Heart left ventricle (tissue), 16 donors: ENCODE results near the gene DENND1B. TPM values are rescaled to one million over a fixed set of nuclear protein-coding genes. Genes with fewer than 3 reads are reported as not detected.
"Not testable (repeated sequence)": the region's sequence is repeated elsewhere in the genome, so short reads cannot be mapped to it uniquely, and the experiment has no call there.

ENCODE experiments used
- ATAC-seq, 4 donors: fragments of 200-7000 bp; cut with Tn5 transposase; one replicate each; pipeline ENCODE4 v1.9.1; 2020 to 2022; ENCODE audit warnings: moderate library complexity in 4 of 4, mild to moderate bottlenecking in 3 of 4, moderate number of reproducible peaks in 1 of 4
- DNase-seq, 5 donors: peaks; one replicate each; pipeline ENCODE4 v3.0.0-alpha.2; 2020
- H3K27ac ChIP-seq, 12 donors: fragments of 200-600 bp; sonication (generic) in 4 of 12; one replicate each; pipeline versions ENCODE4 v1.5.0 to v1.8.0; 2016 to 2022; ENCODE audit warnings: mild to moderate bottlenecking in 2 of 12
- H3K27me3 ChIP-seq, 9 donors: fragments of 200-600 bp; sonication (generic) in 2 of 9; one replicate each; pipeline versions ENCODE4 v1.5.1 to v1.8.0; 2016 to 2022; ENCODE audit warnings: mild to moderate bottlenecking in 3 of 9
- H3K36me3 ChIP-seq, 9 donors: fragments of 200-600 bp; sonication (generic) in 2 of 9; one replicate each; pipeline versions ENCODE4 v1.5.0 to v1.8.0; 2018 to 2022; ENCODE audit warnings: mild to moderate bottlenecking in 2 of 9
- H3K4me1 ChIP-seq, 12 donors: fragments of 200-600 bp; sonication (generic) in 4 of 12; one replicate each; pipeline versions ENCODE4 v1.5.0 to v1.8.0; 2016 to 2022; ENCODE audit warnings: mild to moderate bottlenecking in 3 of 12
- H3K4me3 ChIP-seq, 12 donors: fragments of 200-600 bp; sonication (generic) in 4 of 12; one replicate each; pipeline versions ENCODE4 v1.5.0 to v1.8.0; 2017 to 2022; ENCODE audit warnings: mild to moderate bottlenecking in 9 of 12, moderate library complexity in 4 of 12
- H3K9me3 ChIP-seq, 12 donors: fragments of 200-600 bp; sonication (generic) in 4 of 12; one replicate each; pipeline versions ENCODE4 v1.5.0 to v1.8.0; 2016 to 2022; ENCODE audit warnings: mild to moderate bottlenecking in 1 of 12
- POLR2A ChIP-seq, 2 donors: fragments of 450-650 bp; IDR thresholded peaks; one replicate each; pipeline ENCODE4 v1.6.1; 2017; ENCODE audit warnings: antibody characterized with exemption in 2 of 2, mild to moderate bottlenecking in 2 of 2, moderate library complexity in 2 of 2
- WGBS, 4 donors: extraction: QIAGEN DNeasy Blood & Tissue Kit in 2 of 4; methylation state at CpG; one replicate each; pipeline versions ENCODE4 v1.1.5 to v1.1.7; 2013 to 2018; 5-methylcytosine and 5-hydroxymethylcytosine counted together
- intact Hi-C, 10 donors: fragments of 100-400 bp; cut with DNase I; formaldehyde crosslinking; loops; one replicate each; pipeline versions ENCODE4 v1.11.1 to v1.14.2; 2022
- polyA plus RNA-seq, 2 donors: library from polyadenylated mRNA; stranded (reverse); fragments of 200-250 nt; gene quantifications; one replicate each; pipeline ENCODE4 v1.2.3, GENCODE V29; 2013
- total RNA-seq, 9 donors: library from RNA; depleted of rRNA in 2 of 9; stranded (reverse); fragments of >200 nt in 2 of 9; fragmentation: NEBNext Ultra II Directional in 3 of 9; extraction: Animal tissue kit (Norgen Biotek cat#: 25700) in 3 of 9; gene quantifications; one replicate each; pipeline versions ENCODE4 v1.1.0 to v1.2.4, GENCODE V29; 2016 to 2023
- TF ChIP-seq, protein P1 (sequence below), 12 donors: fragments of 200-600 bp; sonication (generic) in 4 of 12; IDR thresholded peaks; one replicate each; pipeline versions ENCODE4 v1.5.0 to v1.8.0; 2018 to 2022; ENCODE audit warnings: antibody characterized with exemption in 12 of 12, mild to moderate bottlenecking in 5 of 12
- donor health status: ischemic (EF 13 %, LVEDD 7.1; RV severe dilation, severe dysfunction).
- donor health status: healthy with polysubstance abuse.
- donor health status: DM: no; HTN: yes; CAD: no.
- donor health status: DM: no; HTN: no; CAD: no.
- donor health status: ischemic (EF 25% LVEDD 6.9; RV normal size, moderate dysfunction).
- donor health status: ischemic (EF 25% LVEDD 5.7; RV mildly dilated, moderate dysfunction).
- donor health status: healthy.
- donor health status: DM: yes; HTN: yes; CAD: no.
- donor health status: ischemic (EF 35%, LVEDD 5.7; RV mildly dilated, moderate dysfunction).
- donor health status: nonischemic (EF 11% LVEDD 7.7; RV severe dilation, severe dysfunction).
- donor health status: DM: yes; HTN: yes; CAD: no.
- donor health status: PGD.
- donor health status: ischemic (EF 29% LVEDD 5.4; RV normal size, mild dysfunction).
- donor health status: nonischemic (EF 23%, LVEDD 6.1; RV moderate dilation, normal function).

Gene DENND1B
- total and polyA plus RNA-seq, 11 donors = 4.0 to 31.4 (median 21.0) TPM

DNA sequence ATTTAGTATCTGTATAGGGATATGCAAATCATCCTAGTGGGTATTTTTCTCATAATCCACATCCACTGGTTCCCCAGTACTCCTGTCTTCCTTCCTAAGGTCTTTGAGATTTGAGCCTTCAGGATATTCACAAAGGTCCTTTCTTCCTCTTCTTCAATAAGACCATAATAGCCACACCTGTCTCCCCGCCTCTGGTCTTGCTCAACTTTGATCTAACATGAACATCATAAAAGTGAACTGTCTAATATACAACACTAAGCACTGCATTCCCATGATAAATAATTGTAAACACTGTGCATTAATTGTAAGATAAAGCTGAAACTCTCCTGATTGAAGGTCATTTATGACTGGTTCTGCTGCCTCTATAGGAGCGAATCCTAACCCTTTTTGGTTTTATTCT is 184.6 kb downstream of the DENND1B start:
- WGBS, 4 donors = 96 to 99% (median 97%) methylated on average over 2 of the region's 2 CpGs
- ATAC-seq (no peak), DNase-seq (no peak)
- no peaks in the 10 kb centered on the region for H3K27me3 ChIP-seq
- no peak for TF ChIP-seq POLR2A (IDR thresholded peaks at IDR 0.05)
- TF ChIP-seq, protein P1, sequence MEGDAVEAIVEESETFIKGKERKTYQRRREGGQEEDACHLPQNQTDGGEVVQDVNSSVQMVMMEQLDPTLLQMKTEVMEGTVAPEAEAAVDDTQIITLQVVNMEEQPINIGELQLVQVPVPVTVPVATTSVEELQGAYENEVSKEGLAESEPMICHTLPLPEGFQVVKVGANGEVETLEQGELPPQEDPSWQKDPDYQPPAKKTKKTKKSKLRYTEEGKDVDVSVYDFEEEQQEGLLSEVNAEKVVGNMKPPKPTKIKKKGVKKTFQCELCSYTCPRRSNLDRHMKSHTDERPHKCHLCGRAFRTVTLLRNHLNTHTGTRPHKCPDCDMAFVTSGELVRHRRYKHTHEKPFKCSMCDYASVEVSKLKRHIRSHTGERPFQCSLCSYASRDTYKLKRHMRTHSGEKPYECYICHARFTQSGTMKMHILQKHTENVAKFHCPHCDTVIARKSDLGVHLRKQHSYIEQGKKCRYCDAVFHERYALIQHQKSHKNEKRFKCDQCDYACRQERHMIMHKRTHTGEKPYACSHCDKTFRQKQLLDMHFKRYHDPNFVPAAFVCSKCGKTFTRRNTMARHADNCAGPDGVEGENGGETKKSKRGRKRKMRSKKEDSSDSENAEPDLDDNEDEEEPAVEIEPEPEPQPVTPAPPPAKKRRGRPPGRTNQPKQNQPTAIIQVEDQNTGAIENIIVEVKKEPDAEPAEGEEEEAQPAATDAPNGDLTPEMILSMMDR (IDR thresholded peaks at IDR 0.05) = no peak
- intact Hi-C loops = no loop called here
- H3K4me1 ChIP-seq = no peaks in the 10 kb centered on the region
- H3K9me3 ChIP-seq = no peaks in the 10 kb centered on the region
- H3K36me3 ChIP-seq = peaks cover 0 to 16% (median 0%) of the 10 kb centered on the region in 9 donors
- no peak overlapping the region for H3K4me3 ChIP-seq
- no peak overlapping the region for H3K27ac ChIP-seq

DNA sequence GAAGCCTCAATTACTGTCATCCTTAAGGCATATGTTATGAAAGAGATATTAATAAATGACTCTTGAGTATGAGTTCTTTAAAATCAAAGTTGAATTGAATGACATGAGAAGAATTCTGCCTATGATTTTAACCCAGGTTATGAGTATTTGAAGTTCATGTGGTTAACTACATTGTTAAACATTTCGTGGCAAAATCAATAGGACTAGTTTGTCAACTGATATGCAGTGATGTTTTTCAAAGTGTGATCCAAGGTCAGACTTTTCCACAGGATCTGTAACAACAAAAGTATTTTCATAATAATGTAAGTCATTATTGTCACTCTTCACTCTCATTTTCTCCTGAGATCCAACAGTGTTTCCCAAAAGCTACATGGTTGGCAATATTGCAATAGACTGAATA is 189.5 kb downstream of the DENND1B start:
- 85 to 94% (median 90%) methylated on average over 1 of the region's 1 CpG for WGBS, 4 donors
- Histone ChIP-seq H3K27me3 (no peaks in the 10 kb centered on the region), H3K36me3 (peaks cover 0 to 28% (median 8%) of the 10 kb centered on the region in 9 donors), H3K9me3 (no peaks in the 10 kb centered on the region), H3K4me3 (no peak overlapping the region), H3K4me1 (no peaks in the 10 kb centered on the region), H3K27ac (no peak overlapping the region)
- ATAC-seq (no peak), DNase-seq (no peak)
- intact Hi-C loops = no loop called here
- TF ChIP-seq, protein P1 (IDR thresholded peaks at IDR 0.05) = no peak
- TF ChIP-seq POLR2A (IDR thresholded peaks at IDR 0.05) = no peak

DNA sequence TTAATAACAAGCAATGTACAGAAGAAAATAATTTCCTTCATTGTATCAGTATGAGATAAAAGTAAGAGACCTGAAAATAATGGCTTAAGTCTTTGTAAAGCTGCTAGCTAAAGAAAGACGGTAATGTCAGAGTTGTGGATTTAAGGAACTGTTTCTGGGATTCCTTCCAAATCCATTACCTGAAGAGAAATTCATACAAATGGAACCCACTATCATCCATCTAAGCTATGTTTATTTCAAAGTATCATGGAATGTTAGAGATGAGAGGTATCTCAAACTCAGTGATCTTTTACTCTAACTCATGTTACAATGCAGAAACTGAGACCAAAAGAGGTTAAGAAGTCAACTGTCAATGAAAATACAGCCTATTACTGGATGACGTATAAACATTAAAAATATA is 197.7 kb downstream of the DENND1B start:
- H3K27ac ChIP-seq = no peak overlapping the region
- WGBS, 4 donors = 94 to 98% (median 96%) methylated on average over 2 of the region's 2 CpGs
- no peak overlapping the region for H3K4me3 ChIP-seq
- peaks cover 0 to 24% (median 4%) of the 10 kb centered on the region in 9 donors for H3K36me3 ChIP-seq
- ATAC-seq (no peak), DNase-seq (no peak)
- intact Hi-C loops = no loop called here
- TF ChIP-seq POLR2A (IDR thresholded peaks at IDR 0.05) = no peak
- H3K27me3 ChIP-seq = no peaks in the 10 kb centered on the region
- H3K9me3 ChIP-seq = peaks cover 0 to 17% (median 0%) of the 10 kb centered on the region in 12 donors
- H3K4me1 ChIP-seq = no peaks in the 10 kb centered on the region

DNA sequence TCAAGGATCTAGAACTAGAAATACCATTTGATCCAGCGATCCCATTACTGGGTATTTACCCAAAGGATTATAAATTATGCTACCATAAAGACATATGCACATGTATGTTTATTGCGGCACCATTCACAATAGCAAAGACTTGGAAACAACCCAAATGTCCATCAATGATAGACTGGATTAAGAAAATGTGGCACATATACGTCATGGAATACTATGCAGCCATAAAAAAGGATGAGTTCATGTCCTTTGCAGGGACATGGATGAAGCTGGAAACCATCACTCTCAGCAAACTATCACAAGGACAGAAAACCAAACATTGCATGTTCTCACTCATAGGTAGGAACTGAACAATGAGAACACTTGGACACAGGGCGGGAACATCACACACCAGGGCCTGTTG is 199.7 kb downstream of the DENND1B start:
- H3K27ac ChIP-seq, ATAC-seq, DNase-seq, H3K4me1 ChIP-seq, H3K27me3 ChIP-seq, intact Hi-C loops, H3K4me3 ChIP-seq: not testable (repeated sequence)
- WGBS, 4 donors = 96 to 99% (median 98%) methylated on average over 4 of the region's 4 CpGs
- H3K9me3 ChIP-seq = peaks cover 0 to 17% (median 0%) of the 10 kb centered on the region in 12 donors
- peaks cover 0 to 19% (median 12%) of the 10 kb centered on the region in 9 donors for H3K36me3 ChIP-seq

DNA sequence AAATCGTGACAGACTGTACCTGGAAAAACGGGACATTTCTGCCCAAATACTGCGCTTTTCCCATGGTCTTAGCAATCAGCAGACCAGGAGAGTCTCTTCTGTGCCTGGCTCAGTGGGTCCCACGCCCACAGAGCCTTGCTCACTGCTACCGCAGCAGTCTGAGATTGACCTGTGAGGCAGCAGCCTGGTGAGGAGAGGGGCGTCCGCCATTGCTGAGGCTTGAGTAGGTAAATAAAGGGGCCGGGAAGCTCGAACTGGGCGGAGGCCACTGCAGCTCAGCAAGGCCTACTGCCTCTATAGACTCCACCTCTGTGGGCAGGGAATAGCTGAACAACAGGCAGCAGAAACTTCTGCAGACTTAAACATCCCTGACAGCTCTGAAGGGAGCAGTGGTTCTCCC is 203.1 kb downstream of the DENND1B start:
- WGBS, 4 donors = 96 to 98% (median 97%) methylated on average over 9 to 10 of the region's 10 CpGs
- intact Hi-C loops = no loop called here
- Histone ChIP-seq H3K9me3 (peaks cover 0 to 33% (median 16%) of the 10 kb centered on the region in 12 donors), H3K27me3 (no peaks in the 10 kb centered on the region), H3K4me3 (no peak overlapping the region), H3K4me1 (no peaks in the 10 kb centered on the region), H3K27ac (no peak overlapping the region), H3K36me3 (peaks cover 0 to 19% (median 9%) of the 10 kb centered on the region in 9 donors)
- no peak for ATAC-seq
- TF ChIP-seq, protein P1 (IDR thresholded peaks at IDR 0.05) = no peak
- no peak for TF ChIP-seq POLR2A (IDR thresholded peaks at IDR 0.05)
- DNase-seq = no peak
